ENCODE measurements around the gene KIAA0319L. TPM values are rescaled to one million over a fixed set of nuclear protein-coding genes. Genes with fewer than 3 reads are reported as not detected.

KIAA0319L gene
- total and polyA plus RNA-seq, 2 donors (not counting 3 experiments of a cell fraction or from before 2014, with no cell fraction given) = 31.4 to 43.4 TPM

GRCh38 chr1:35603941-35604340, 46.7 kb upstream of the KIAA0319L start:
- dilution Hi-C loops (cut with MboI; ENCODE audit: extremely low pct_ligation_motif_present, low sequenced_read_pairs) (no loop called here), intact Hi-C loops (cut with micrococcal nuclease) (no loop called here)
- H3K27me3 ChIP-seq (ENCODE audit: control insufficient read depth in 2 of 2, insufficient read depth in 2 of 2, low read length in 2 of 2) = no peaks in the 10 kb centered on the region
- no peaks in the 10 kb centered on the region for H3K4me1 ChIP-seq (ENCODE audit: control insufficient read depth, extremely low read depth, insufficient read depth, low read length)
- ChIA-PET POLR2A (no interaction called here), CTCF (interaction anchor here (0.7 to 1.1 kb wide), 3 partner anchors 17 to 138 kb away, joined by 3 to 4 read pairs (median 3); no protein-coding TSS in a partner anchor)
- no peak overlapping the region for H3K27ac ChIP-seq (ENCODE audit: insufficient read depth, low read depth, low read length)
- H3K4me2 ChIP-seq (ENCODE audit: insufficient read depth, low read length) = no peak overlapping the region
- TF ChIP-seq MYC (IDR thresholded peaks at IDR 0.05; ENCODE audit: low read depth, low read length) (no peak), JUN (IDR thresholded peaks at IDR 0.05; ENCODE audit: borderline replicate concordance, insufficient read depth, insufficient read length, low read depth) (no peak), POLR2A (IDR thresholded peaks at IDR 0.05; ENCODE audit: low read depth, low read length) (no peak), GATA2 (IDR thresholded peaks at IDR 0.05; ENCODE audit: insufficient read depth, insufficient read length, low read depth, low read length) (no peak), FOS (IDR thresholded peaks at IDR 0.05; ENCODE audit: borderline replicate concordance, insufficient read depth, low read length) (no peak), POLR2AphosphoS5 (IDR thresholded peaks at IDR 0.05; ENCODE audit: insufficient read depth, low read depth, low read length) (no peak), EZH2 (IDR thresholded peaks at IDR 0.05; ENCODE audit: borderline replicate concordance, low read depth, low read length, severe bottlenecking) (no peak)
- TF ChIP-seq, protein P1, sequence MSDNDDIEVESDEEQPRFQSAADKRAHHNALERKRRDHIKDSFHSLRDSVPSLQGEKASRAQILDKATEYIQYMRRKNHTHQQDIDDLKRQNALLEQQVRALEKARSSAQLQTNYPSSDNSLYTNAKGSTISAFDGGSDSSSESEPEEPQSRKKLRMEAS (IDR thresholded peaks at IDR 0.05; ENCODE audit: insufficient read depth, insufficient read length) = no peak
- TF ChIP-seq, protein P2, sequence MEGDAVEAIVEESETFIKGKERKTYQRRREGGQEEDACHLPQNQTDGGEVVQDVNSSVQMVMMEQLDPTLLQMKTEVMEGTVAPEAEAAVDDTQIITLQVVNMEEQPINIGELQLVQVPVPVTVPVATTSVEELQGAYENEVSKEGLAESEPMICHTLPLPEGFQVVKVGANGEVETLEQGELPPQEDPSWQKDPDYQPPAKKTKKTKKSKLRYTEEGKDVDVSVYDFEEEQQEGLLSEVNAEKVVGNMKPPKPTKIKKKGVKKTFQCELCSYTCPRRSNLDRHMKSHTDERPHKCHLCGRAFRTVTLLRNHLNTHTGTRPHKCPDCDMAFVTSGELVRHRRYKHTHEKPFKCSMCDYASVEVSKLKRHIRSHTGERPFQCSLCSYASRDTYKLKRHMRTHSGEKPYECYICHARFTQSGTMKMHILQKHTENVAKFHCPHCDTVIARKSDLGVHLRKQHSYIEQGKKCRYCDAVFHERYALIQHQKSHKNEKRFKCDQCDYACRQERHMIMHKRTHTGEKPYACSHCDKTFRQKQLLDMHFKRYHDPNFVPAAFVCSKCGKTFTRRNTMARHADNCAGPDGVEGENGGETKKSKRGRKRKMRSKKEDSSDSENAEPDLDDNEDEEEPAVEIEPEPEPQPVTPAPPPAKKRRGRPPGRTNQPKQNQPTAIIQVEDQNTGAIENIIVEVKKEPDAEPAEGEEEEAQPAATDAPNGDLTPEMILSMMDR (IDR thresholded peaks at IDR 0.05; ENCODE audit: extremely low read depth in 1 of 2, insufficient read depth in 1 of 2, low read depth in 1 of 2, low read length in 2 of 2) = no peak
- no peak overlapping the region for H2AFZ ChIP-seq (ENCODE audit: low read depth, low read length)
- no peaks in the 10 kb centered on the region for H4K20me1 ChIP-seq (replicated peaks; ENCODE audit: control insufficient read depth, extremely low read depth, insufficient read depth, low read length)
- peaks cover 24 to 25% of the 10 kb centered on the region in 2 experiments for H3K36me3 ChIP-seq (ENCODE audit: control insufficient read depth in 2 of 2, extremely low read depth in 1 of 2, insufficient read depth in 2 of 2, low read length in 2 of 2)
- FAIRE-seq (no peak), DNase-seq (ENCODE audit: low read depth, low spot score) (no peak)
- no peaks in the 10 kb centered on the region for H3K9me1 ChIP-seq (replicated peaks; ENCODE audit: control insufficient read depth, extremely low read depth, insufficient read depth, low read length)
- no peak overlapping the region for H3K9ac ChIP-seq (replicated peaks; ENCODE audit: extremely low read depth, insufficient read depth, low read length)
- no peak overlapping the region for H3K4me3 ChIP-seq (replicated peaks in 1 of 3; ENCODE audit: insufficient read depth in 1 of 3, low read depth in 1 of 3, low read length in 3 of 3)
- peaks cover 19% of the 10 kb centered on the region for H3K79me2 ChIP-seq (ENCODE audit: control insufficient read depth, insufficient read depth, low read length)
- no TSS peak for BruUV-seq (replicated peaks)
- no peaks in the 10 kb centered on the region for H3K9me3 ChIP-seq (replicated peaks; ENCODE audit: control insufficient read depth, insufficient read depth, low read length)
